Left ventricle myocardium superior (tissue), 1 donor: Measurements from ENCODE around the gene NCOA1. TPM values are rescaled to one million over a fixed set of nuclear protein-coding genes. Genes with fewer than 3 reads are reported as not detected.
"Not testable (repeated sequence)": the region's sequence is repeated elsewhere in the genome, so short reads cannot be mapped to it uniquely, and the experiment has no call there.

ENCODE experiments used
- ATAC-seq: fragments of 200-7000 bp; cut with Tn5 transposase; one replicate; pipeline ENCODE4 v1.9.1; 2020; ENCODE audit warnings: mild to moderate bottlenecking, moderate library complexity
- DNase-seq: peaks from one replicate; pipeline ENCODE4 v3.0.0-alpha.2; 2020
- intact Hi-C: fragments of 100-400 bp; cut with micrococcal nuclease; formaldehyde crosslinking; loops from one replicate; pipeline ENCODE4 v1.11.0; 2022
- total RNA-seq: library from RNA; stranded (reverse); fragmentation: NEBNext Ultra II Directional; extraction: Animal tissue kit (Norgen Biotek cat#: 25700); gene quantifications from one replicate; pipeline ENCODE4 v1.2.1, GENCODE V29; 2021
- donor health status: DM: no; HTN: yes; CAD: no; lungs with severe emphysema.

The NCOA1 gene
- total RNA-seq, 1 donor from 2014 or later, result 34.3 TPM

DNA sequence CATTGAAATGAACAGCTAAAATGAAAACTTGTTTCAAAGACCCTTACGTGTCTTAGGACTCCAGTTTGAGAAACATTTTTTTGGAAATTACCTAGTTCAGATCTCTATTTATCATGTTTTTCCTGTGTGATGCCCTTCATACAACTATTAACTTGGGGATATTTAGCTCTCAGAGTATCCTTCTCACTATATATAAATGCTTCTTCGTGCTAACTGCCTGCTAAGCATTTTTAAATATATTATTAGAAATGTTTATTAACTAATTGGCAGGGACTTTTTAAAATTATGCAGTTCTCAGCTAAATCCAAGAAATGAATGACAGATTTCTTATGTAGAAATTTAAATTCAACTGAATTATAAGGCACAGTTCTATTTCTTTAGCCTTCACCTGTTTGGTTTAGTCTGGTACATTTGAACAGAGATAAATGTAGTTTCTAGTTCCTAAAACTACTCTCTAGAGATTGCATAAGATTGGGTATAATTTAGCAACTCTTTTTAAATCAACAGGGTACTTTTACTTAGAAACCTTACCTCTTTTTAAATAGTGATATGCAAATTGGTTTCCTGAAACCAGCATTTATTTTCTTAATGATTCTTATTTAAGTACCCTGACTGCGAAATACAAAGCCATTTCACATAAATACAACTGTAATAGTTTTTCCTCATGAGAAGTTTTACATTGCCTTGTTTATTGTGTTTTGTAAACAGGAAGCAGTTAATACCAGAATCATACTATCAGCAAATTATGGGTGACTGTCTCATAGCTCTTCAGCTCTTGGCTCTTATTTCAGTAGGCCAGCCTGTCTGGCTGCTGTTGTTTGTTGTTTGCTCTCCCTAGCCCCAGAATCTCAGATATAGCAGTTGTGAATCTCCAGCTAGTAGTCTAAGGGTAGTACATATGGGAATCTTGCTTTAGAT lies 161.5 kb downstream of the NCOA1 start:
- DNase-seq (no peak), ATAC-seq (peak; percentile 28)
- intact Hi-C loops, result no loop called here

DNA sequence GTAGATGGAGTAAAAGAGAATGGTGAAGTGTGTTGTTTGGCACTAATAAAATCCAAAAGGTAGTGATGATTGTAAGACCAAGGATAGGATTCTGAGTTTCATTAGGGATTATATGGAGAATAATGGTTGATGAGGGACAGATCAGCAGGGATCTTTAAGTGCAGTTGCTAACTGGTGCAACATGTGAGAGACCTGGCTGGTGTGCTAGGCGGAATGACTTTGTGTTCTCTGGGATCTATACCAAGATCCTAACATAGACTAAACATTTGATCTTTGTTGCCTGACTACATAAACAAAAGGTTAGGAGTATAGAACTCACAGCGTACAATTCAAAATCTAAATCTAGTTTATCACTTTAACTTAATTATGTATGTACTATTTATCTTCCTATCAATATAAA lies 166.8 kb downstream of the NCOA1 start:
- DNase-seq (no peak), ATAC-seq (peak; percentile 78)
- intact Hi-C loops, result no loop called here

DNA sequence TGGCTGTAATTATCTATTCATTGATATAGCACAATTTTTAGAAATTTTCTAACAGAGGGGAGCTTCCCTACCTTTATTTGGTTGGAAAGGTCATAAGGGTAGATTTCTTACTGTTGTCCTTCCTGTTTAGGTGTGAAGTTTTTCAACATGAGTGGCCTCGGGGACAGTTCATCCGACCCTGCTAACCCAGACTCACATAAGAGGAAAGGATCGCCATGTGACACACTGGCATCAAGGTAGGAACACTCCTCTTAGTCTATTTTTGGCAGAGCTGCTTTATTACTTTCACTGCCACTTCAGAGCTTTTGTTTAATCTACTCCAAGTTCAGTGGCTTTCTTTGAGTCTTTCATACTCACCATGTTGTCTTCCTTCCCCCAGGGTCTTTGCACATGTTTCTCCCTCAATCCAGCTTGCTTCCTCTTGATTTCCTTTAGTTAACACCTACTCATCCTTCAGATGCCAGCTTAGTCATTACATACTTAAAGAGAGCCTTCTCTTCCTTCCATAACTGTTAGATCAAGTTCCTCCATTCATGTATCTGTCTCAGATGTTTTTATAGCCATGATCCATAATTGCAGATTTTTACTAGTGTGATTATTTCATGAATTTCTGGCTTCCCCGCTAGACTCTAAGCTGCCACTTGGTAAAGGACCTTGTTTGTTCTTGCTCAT lies 167.6 kb downstream of the NCOA1 start:
- peak; percentile 94 for ATAC-seq
- intact Hi-C loops, result no loop called here
- no peak for DNase-seq

DNA sequence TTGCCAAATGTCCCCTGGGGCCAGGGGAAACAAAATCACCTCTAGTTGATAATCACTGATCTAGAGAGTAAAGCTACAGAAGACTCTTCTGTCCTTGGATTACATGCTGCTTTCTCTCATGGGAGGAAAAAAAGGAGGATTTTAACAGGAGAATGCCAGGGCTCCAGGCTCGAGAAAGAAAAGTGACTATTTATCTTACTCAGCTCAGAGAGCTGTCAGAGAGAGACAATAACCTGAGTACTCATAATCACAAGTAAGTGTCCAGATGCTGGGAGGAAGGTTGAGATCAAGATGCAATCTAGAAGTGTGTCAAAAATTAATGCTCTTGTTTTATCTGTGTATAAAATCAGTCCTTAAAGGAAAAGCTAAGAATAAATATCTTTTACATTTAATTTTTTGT lies 168.8 kb downstream of the NCOA1 start:
- intact Hi-C loops, result no loop called here
- DNase-seq, result no peak
- ATAC-seq, result no peak

DNA sequence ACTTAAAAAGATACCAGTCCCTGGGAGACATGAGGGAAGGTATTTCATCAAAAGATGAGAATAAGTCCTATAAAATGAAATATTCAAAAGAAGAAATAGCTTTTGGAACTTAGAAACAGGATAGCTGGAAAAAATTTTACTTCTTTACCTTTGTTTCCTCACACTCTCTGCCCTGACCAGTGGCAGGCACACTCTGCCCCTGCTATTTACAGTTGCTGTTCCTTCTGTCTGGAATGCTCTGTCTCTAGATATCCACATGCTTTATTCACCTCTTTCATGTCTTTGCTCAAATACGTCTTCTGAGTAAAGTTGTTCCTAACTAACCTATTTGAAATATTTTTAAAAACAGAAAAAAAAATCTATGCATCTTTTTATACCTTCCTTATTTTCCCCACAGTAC lies 176.5 kb downstream of the NCOA1 start:
- DNase-seq (no peak), ATAC-seq (no peak)
- intact Hi-C loops, result no loop called here

DNA sequence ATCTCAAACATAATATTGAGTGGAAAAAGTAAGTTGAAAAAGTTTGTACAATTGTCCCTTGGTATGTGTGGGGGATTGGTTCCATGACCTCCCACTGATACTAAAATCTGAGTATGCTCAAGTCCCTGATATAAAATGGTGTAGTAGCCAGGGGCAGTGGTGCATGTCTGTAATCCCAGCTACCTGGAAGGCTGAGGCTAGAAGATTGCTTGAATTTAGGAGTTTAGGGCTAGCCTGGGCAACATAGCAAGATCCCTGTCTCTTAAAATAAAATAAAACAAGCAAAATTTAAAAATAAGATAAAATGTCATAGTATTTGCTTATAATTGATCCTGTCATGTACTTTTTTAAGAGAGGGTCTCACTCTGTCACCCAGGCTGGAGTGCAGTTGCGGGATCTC lies 180.2 kb downstream of the NCOA1 start:
- DNase-seq (no peak), ATAC-seq (no peak)
- intact Hi-C loops, result no loop called here

DNA sequence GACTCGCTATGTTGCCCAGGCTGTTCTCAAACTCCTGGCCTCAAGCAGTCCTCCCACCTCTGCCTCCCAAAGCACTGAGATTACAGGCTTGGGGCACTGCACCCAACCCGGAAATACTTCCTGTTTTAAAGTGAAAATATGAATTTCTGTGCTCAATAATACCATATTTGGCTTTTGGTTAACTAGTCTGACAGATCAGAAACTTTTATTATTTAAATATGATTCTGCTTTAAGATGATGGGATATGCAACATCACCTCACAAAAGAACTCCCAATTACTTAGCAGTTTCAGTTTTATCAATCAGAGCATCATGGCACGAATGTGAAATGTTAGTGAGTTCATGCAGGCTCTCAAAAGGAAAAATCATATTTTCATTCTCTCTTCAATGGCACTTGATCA lies 181.5 kb downstream of the NCOA1 start:
- intact Hi-C loops, result no loop called here
- ATAC-seq, result no peak
- DNase-seq, result no peak

DNA sequence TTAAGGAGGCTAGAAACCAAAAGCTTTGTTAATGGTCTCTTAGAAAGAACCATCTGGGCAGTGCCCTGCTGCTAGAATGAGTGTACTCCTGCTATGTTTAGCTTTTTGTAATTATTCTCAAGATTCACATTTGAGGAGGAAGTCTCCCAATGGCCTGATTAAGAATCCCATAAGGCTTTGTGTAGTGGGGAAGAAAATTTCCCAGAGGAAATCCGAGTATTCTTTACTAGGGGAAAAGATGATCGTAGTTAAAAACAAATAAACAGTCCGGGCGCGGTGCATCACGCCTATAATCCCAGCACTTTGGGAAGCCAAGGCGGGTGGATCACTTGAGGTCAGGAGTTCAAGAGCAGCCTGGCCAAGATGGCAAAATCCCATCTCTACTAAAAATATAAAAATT lies 184.3 kb downstream of the NCOA1 start:
- intact Hi-C loops, result no loop called here
- DNase-seq (no peak), ATAC-seq (no peak)

DNA sequence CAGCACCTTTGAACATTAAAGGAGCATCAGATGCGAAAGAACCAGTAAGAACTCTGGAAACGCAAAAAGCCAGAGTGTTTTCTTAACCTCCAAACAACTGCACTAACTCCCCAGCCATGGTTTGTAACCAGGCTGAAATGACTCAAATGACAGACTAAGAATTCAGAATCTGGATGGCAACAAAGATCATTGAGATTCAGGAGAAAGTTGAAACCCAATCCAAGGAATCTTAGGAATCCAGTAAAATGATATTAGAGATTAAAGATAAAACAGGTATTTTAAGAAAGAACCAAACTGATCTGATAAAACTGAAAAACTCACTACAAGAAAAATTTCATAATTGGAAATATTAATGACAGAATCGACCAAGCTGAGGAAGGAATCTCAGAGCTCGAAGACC lies 185.4 kb downstream of the NCOA1 start:
- DNase-seq (no peak), ATAC-seq (no peak)
- intact Hi-C loops, result no loop called here

DNA sequence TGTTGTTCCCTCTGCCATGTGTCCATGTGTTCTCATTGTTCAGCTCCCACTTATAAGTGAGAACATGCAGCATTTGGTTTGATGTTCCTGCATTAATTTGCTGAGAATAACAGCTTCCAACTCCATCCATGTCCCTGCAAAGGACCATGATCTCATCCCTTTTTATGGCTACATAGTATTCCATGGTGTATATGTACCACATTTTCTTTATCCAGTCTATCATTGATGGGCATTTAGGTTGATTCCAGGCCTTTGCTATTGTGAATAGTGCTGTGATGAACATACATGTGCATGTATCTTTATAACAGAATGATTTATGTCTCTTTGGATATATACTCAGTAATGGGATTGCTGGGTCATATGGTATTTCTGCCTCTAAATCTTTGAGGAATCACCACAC lies 187.0 kb downstream of the NCOA1 start:
- intact Hi-C loops, ATAC-seq, DNase-seq: not testable (repeated sequence)

DNA sequence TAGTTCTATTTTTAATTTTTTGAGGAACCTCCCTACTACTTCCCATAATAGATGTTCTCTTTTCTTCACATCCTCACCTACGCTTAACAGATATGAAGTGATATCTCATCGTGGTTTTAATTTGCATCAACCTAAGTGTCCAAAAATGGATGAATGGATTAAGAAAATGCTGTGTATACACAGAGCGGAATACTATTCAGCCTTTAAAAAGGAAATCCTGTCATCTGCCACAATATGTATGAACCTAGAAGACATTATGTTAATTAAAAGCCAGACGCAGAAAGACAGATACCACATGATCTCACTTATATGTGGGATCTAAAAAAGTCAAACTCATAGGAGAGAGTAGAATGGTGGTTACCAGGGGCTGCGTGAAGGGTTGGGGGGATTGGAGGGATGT lies 189.1 kb downstream of the NCOA1 start:
- no peak for ATAC-seq
- DNase-seq, result no peak
- intact Hi-C loops, result no loop called here

DNA sequence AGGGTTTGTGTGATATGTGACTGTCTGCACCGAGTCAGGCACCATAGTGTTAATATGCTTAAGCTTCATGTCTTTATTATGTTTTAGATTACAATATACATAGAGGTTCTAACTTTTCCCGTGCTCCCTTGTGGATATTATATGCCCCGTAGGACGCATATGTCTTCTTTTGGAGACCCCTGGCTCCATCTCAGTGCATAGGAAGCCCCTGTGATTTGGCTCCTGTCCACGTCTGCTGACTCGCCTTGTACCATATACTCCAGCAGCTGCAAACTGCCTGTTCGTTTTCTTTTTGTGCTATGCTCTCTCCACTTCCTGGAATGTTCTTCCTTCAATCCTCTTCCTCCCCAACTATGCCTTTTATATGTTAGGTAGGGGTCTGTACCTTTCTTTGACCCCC lies 191.2 kb downstream of the NCOA1 start:
- intact Hi-C loops, result no loop called here
- ATAC-seq, result no peak
- DNase-seq, result no peak

DNA sequence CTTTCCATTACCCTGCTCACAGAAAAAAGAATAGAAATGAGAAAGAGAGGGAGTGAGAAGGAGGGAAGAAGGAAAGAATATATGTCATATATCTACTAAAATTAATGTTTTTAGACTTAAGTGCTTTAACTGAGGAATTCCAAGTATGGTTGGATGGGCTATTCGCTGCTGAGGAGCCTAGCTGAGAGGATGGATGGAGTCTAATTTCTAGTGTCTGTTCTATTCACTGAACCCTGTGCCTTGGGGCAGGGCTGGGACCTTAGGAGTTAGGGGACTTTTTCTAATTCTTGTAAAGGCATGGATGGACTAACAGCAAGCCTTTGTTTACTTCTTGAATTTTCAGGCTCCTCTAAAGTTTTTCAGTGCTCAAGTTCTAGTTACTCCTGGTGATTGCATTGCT lies 192.4 kb downstream of the NCOA1 start:
- no peak for ATAC-seq
- intact Hi-C loops, result no loop called here

DNA sequence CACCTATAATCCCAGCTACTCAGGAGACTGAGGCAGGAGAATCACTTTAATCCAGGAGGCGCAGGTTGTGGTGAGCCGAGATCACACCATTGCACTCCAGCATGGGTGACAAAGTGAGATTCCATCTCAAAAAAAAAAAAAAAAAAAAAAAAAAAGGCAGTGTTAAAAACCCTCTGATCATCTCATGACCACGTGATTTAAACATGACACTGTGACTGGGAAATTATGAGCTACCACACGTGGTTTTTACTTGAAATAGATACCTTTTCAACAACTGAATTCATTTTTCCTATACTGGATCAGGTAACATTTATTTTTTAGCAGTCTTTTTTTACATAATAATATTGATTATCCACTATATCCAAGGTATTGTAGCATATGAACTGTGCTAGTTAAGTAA lies 199.5 kb downstream of the NCOA1 start:
- no peak for ATAC-seq
- intact Hi-C loops, result no loop called here
- no peak for DNase-seq

More for the DNA sequence above, 192.4 kb downstream of the NCOA1 start:
- DNase-seq, result no peak

DNA sequence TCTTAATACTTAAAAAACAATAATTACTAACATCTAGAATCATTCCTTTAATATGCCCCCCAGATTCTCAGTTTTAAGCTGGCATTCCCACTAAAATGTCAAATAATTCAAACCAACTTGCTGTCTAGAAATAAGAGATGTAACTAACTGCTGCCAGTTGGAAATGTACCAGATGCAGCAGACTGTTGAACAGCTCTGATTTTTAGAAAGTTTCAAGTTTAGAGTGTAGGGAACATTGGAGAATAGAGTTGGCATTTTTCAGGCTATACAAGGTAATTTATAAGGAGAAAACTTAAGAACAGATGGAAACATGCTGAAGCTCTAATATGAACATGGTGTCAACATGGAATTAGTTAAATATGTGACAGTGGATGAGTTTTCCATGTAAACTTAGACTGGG lies 200.8 kb downstream of the NCOA1 start:
- no peak for ATAC-seq
- intact Hi-C loops, result no loop called here
- DNase-seq, result no peak

DNA sequence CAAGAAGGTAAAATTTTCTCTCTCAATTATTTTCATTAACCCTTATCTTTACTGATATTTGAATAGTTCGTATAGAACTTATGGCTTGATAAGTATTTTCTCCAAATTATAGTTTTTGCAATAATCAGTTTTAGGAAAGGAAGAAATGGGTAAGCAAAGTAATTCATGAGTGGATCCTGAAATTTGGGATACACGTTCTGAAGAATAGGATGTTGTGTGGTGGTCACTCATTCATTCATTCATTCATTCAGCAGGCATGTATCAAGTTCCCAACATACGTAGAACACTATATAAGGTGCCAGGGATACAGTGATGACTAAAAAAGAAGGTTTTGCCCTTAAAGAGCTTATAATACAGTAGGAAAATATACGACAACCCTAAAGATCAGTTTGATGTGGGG lies 206.7 kb downstream of the NCOA1 start:
- DNase-seq, result no peak
- intact Hi-C loops, result no loop called here
- no peak for ATAC-seq

DNA sequence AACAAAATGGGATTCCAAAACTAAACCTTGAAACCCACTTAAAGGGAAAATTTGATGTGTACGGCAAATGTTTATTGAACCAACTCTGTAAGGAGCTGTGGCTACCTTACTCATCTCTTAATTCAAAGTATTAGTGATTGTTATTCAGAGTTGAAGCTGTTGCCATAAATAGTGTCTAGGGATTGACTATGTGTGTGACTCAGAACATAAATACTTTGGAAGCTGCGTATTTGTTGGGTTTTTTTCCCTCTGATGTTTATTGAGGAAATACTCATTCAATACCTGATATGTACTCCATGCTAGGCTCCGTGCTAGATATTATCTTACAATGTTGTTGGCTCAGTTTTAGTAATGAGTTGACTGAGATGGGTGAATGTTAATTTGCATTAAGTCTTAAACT lies 211.7 kb downstream of the NCOA1 start:
- ATAC-seq, result no peak
- no peak for DNase-seq
- intact Hi-C loops, result no loop called here

DNA sequence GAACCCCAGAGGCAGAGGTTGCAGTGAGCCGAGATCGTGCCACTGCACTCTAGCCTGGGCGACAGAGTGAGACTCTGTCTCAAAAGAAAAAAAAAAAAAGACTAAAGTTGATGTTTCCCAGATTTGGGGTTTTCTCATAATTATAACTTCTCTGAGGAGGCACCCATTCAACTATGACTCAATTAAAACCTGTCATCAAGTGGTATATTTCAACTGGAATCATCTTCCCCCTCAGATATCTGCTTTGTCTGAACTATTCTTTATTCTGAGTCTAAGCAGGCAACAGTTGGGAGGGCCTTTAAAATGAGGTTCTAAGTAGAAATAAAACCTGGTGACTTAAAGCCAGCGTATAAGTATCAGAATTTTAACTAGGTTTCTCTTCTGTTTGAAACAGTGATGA lies 213.6 kb downstream of the NCOA1 start:
- DNase-seq, result no peak
- no peak for ATAC-seq
- intact Hi-C loops, result no loop called here

DNA sequence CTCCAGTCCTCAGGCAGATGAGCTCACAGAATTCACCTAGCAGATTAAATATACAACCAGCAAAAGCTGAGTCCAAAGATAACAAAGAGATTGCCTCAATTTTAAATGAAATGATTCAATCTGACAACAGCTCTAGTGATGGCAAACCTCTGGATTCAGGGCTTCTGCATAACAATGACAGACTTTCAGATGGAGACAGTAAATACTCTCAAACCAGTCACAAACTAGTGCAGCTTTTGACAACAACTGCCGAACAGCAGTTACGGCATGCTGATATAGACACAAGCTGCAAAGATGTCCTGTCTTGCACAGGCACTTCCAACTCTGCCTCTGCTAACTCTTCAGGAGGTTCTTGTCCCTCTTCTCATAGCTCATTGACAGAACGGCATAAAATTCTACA lies 216.1 kb downstream of the NCOA1 start:
- DNase-seq (no peak), ATAC-seq (no peak)
- intact Hi-C loops, result no loop called here

DNA sequence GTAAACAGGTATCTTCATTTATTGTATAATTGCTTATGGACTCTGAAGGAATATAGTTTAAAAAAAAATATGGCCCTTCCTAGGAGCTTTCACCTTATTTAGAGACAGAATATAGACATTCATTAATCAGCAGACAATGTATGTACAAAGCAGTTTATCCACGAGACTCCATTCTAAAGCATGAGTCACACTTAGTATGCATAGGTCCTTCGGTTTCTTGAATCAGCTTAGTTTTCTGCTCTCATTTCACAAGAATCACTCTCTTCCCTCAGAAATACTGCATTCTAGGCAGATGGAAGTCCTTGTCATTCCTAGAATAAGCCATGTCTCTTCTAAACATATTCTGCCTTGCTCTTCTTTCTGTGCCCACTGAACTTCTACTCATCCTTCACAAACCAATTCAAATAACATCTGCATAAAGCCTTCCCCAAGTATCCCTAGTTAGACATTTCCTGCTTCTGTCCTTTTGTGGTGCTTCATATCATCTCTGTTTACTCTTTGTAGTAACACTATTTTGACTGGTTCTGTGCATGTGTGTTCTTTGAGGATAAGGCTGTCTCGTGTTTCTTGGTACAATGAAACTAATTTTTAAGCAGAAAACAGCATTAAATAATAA lies 217.6 kb downstream of the NCOA1 start:
- ATAC-seq, result no peak
- intact Hi-C loops, result no loop called here
- no peak for DNase-seq
